WTC11 (cell line): ENCODE results near the gene LAPTM5.

Experiments
- ATF6 ChIP-seq: sonication (generic); formaldehyde crosslinking; IDR thresholded peaks from 2 replicates; pipeline ENCODE4 v1.8.1; 2023; ENCODE audit warnings: mild to moderate bottlenecking, missing genetic modification reagents
- CREB1 ChIP-seq: sonication (generic); formaldehyde crosslinking; IDR thresholded peaks from 2 replicates; pipeline ENCODE4 v1.8.0; 2023; ENCODE audit warnings: mild to moderate bottlenecking, missing genetic modification reagents
- ELF4 ChIP-seq: sonication (generic); formaldehyde crosslinking; IDR thresholded peaks from 2 replicates; pipeline ENCODE4 v1.8.1; 2022; ENCODE audit warnings: low read depth, mild to moderate bottlenecking, moderate library complexity, missing genetic modification reagents
- NR3C1 ChIP-seq: sonication (generic); formaldehyde crosslinking; conservative IDR thresholded peaks from 2 replicates; pipeline ENCODE4 v1.8.1; 2023; ENCODE audit warnings: low read depth, mild to moderate bottlenecking, missing genetic modification reagents
- RELA ChIP-seq: sonication (generic); formaldehyde crosslinking; IDR thresholded peaks from 2 replicates; pipeline ENCODE4 v1.8.1; 2022; ENCODE audit warnings: missing genetic modification reagents, mild to moderate bottlenecking, borderline replicate concordance
- TCF7 ChIP-seq: sonication (generic); formaldehyde crosslinking; IDR thresholded peaks from 2 replicates; pipeline ENCODE4 v1.8.0; 2022; ENCODE audit warnings: mild to moderate bottlenecking, low read depth, missing genetic modification reagents, moderate library complexity
- TEAD4 ChIP-seq: sonication (generic); formaldehyde crosslinking; IDR thresholded peaks from 2 replicates; pipeline ENCODE4 v1.8.0; 2022; ENCODE audit warnings: mild to moderate bottlenecking, missing genetic modification reagents
- USF2 ChIP-seq: sonication (generic); formaldehyde crosslinking; IDR thresholded peaks from 2 replicates; pipeline ENCODE4 v1.8.1; 2023; ENCODE audit warnings: mild to moderate bottlenecking, missing genetic modification reagents, moderate library complexity
- ZNF138 ChIP-seq: sonication (generic); formaldehyde crosslinking; conservative IDR thresholded peaks from 2 replicates; pipeline ENCODE4 v1.8.1; 2022; ENCODE audit warnings: mild to moderate bottlenecking, moderate library complexity, missing genetic modification reagents
- TF ChIP-seq, protein P1 (sequence below): fragments of 200-600 bp; IDR thresholded peaks from 2 replicates; pipeline ENCODE4 v1.8.0; 2022; ENCODE audit warnings: antibody characterized with exemption
- TF ChIP-seq, protein P2 (sequence below): sonication (generic); formaldehyde crosslinking; IDR thresholded peaks from 2 replicates; pipeline ENCODE4 v1.8.1; 2023; ENCODE audit warnings: mild to moderate bottlenecking, missing genetic modification reagents, moderate library complexity
- TF ChIP-seq, protein P3 (sequence below): sonication (generic); formaldehyde crosslinking; IDR thresholded peaks from 2 replicates; pipeline ENCODE4 v1.8.0; 2022; ENCODE audit warnings: mild to moderate bottlenecking, missing genetic modification reagents
- TF ChIP-seq, protein P4 (sequence below): sonication (generic); formaldehyde crosslinking; IDR thresholded peaks from 2 replicates; pipeline ENCODE4 v1.8.1; 2023; ENCODE audit warnings: mild to moderate bottlenecking, moderate library complexity, missing genetic modification reagents

DNA sequence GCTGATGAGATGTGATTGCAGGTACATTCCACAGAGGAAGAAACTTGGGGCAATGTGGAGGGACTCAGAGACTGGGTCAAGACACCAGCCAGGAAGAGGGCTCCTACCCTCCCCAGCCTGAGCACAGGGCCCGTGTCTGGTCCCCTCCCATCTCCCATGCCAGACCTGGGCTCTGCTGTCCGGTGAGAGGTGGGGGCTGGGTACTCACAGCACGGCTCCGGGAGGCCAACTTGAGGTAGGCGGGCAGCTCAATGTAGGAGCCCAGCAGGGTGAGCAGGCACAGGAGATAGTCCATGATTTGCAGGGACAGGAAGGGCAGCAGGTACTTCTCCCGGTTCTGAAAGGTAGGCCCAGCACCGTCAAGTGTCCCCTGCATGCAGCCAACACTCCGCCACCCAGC, 18.0 kb downstream of the LAPTM5 start:
- TF ChIP-seq TCF7 (CRISPR knock-in tag): no peak
- no peak for TF ChIP-seq USF2 (CRISPR knock-in tag)
- TF ChIP-seq, protein P1, sequence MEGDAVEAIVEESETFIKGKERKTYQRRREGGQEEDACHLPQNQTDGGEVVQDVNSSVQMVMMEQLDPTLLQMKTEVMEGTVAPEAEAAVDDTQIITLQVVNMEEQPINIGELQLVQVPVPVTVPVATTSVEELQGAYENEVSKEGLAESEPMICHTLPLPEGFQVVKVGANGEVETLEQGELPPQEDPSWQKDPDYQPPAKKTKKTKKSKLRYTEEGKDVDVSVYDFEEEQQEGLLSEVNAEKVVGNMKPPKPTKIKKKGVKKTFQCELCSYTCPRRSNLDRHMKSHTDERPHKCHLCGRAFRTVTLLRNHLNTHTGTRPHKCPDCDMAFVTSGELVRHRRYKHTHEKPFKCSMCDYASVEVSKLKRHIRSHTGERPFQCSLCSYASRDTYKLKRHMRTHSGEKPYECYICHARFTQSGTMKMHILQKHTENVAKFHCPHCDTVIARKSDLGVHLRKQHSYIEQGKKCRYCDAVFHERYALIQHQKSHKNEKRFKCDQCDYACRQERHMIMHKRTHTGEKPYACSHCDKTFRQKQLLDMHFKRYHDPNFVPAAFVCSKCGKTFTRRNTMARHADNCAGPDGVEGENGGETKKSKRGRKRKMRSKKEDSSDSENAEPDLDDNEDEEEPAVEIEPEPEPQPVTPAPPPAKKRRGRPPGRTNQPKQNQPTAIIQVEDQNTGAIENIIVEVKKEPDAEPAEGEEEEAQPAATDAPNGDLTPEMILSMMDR: no peak
- TF ChIP-seq CREB1 (CRISPR knock-in tag): no peak
- no peak for TF ChIP-seq NR3C1 (CRISPR knock-in tag)
- TF ChIP-seq, protein P2, sequence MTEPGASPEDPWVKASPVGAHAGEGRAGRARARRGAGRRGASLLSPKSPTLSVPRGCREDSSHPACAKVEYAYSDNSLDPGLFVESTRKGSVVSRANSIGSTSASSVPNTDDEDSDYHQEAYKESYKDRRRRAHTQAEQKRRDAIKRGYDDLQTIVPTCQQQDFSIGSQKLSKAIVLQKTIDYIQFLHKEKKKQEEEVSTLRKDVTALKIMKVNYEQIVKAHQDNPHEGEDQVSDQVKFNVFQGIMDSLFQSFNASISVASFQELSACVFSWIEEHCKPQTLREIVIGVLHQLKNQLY (CRISPR knock-in tag): no peak
- TF ChIP-seq, protein P3, sequence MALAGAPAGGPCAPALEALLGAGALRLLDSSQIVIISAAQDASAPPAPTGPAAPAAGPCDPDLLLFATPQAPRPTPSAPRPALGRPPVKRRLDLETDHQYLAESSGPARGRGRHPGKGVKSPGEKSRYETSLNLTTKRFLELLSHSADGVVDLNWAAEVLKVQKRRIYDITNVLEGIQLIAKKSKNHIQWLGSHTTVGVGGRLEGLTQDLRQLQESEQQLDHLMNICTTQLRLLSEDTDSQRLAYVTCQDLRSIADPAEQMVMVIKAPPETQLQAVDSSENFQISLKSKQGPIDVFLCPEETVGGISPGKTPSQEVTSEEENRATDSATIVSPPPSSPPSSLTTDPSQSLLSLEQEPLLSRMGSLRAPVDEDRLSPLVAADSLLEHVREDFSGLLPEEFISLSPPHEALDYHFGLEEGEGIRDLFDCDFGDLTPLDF (CRISPR knock-in tag): no peak
- no peak for TF ChIP-seq TEAD4 (CRISPR knock-in tag)
- TF ChIP-seq ATF6 (CRISPR knock-in tag): no peak
- no peak for TF ChIP-seq ZNF138 (CRISPR knock-in tag)
- no peak for TF ChIP-seq ELF4 (CRISPR knock-in tag)
- TF ChIP-seq, protein P4, sequence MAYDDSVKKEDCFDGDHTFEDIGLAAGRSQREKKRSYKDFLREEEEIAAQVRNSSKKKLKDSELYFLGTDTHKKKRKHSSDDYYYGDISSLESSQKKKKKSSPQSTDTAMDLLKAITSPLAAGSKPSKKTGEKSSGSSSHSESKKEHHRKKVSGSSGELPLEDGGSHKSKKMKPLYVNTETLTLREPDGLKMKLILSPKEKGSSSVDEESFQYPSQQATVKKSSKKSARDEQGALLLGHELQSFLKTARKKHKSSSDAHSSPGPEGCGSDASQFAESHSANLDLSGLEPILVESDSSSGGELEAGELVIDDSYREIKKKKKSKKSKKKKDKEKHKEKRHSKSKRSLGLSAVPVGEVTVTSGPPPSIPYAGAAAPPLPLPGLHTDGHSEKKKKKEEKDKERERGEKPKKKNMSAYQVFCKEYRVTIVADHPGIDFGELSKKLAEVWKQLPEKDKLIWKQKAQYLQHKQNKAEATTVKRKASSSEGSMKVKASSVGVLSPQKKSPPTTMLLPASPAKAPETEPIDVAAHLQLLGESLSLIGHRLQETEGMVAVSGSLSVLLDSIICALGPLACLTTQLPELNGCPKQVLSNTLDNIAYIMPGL (CRISPR knock-in tag): no peak
- no peak for TF ChIP-seq RELA (CRISPR knock-in tag)
